ENCODE data around the gene TCP10L.
"Not testable (repeated sequence)": the region's sequence is repeated elsewhere in the genome, so short reads cannot be mapped to it uniquely, and the experiment has no call there.

The TCP10L gene

GRCh38 chr21:32562915-32563314 is 22.4 kb downstream of the TCP10L start:
- no peak for DNase-seq
- Histone ChIP-seq H3K36me3 (no peaks in the 10 kb centered on the region), H3K9me3 (no peaks in the 10 kb centered on the region), H3K27me3 (no peaks in the 10 kb centered on the region), H3K4me1 (no peaks in the 10 kb centered on the region), H3K4me3 (ENCODE audit: low read depth, low read length) (no peak overlapping the region)
- TF ChIP-seq CTCF (IDR thresholded peaks at IDR 0.05; ENCODE audit: low read depth, low read length), result no peak

GRCh38 chr21:32562426-32562825 is 22.9 kb downstream of the TCP10L start:
- peak; percentile 19 for DNase-seq
- H3K36me3 ChIP-seq, result no peaks in the 10 kb centered on the region
- no peaks in the 10 kb centered on the region for H3K9me3 ChIP-seq
- H3K27me3 ChIP-seq, result no peaks in the 10 kb centered on the region
- peak; percentile 50 for TF ChIP-seq CTCF (IDR thresholded peaks at IDR 0.05; ENCODE audit: low read depth, low read length)
- H3K4me3 ChIP-seq (ENCODE audit: low read depth, low read length), result no peak overlapping the region
- H3K4me1 ChIP-seq, result no peaks in the 10 kb centered on the region

GRCh38 chr21:32561476-32561875 is 23.8 kb downstream of the TCP10L start:
- not testable (repeated sequence) for DNase-seq; H3K4me3 ChIP-seq (ENCODE audit: low read depth, low read length); H3K9me3 ChIP-seq

GRCh38 chr21:32560896-32561295 is 24.4 kb downstream of the TCP10L start:
- Histone ChIP-seq H3K36me3 (no peaks in the 10 kb centered on the region), H3K27me3 (peaks cover 3% of the 10 kb centered on the region; the same call in 1 of the 2 replicates), H3K4me3 (ENCODE audit: low read depth, low read length) (no peak overlapping the region), H3K4me1 (no peaks in the 10 kb centered on the region), H3K9me3 (no peaks in the 10 kb centered on the region)
- no peak for DNase-seq
- no peak for TF ChIP-seq CTCF (IDR thresholded peaks at IDR 0.05; ENCODE audit: low read depth, low read length)

More at GRCh38 chr21:32561476-32561875, 23.8 kb downstream of the TCP10L start:
- H3K27me3 ChIP-seq, H3K36me3 ChIP-seq, H3K4me1 ChIP-seq: not testable (repeated sequence)

GRCh38 chr21:32559006-32559610 is 26.2 kb downstream of the TCP10L start:
- Histone ChIP-seq H3K27me3 (peaks cover 3% of the 10 kb centered on the region; the same call in 1 of the 2 replicates), H3K4me1 (no peaks in the 10 kb centered on the region), H3K9me3 (no peaks in the 10 kb centered on the region), H3K4me3 (ENCODE audit: low read depth, low read length) (no peak overlapping the region), H3K36me3 (no peaks in the 10 kb centered on the region)
- no peak for DNase-seq
- TF ChIP-seq CTCF (IDR thresholded peaks at IDR 0.05; ENCODE audit: low read depth, low read length), result no peak

- Histone ChIP-seq H3K9me3 (no peaks in the 10 kb centered on the region), H3K4me1 (no peaks in the 10 kb centered on the region), H3K4me3 (ENCODE audit: low read depth, low read length) (no peak overlapping the region), H3K36me3 (no peaks in the 10 kb centered on the region), H3K27me3 (peaks cover 3% of the 10 kb centered on the region; the same call in 1 of the 2 replicates)
- no peak for DNase-seq
- no peak for TF ChIP-seq CTCF (IDR thresholded peaks at IDR 0.05; ENCODE audit: low read depth, low read length)
These were observed 27.2 kb downstream of the TCP10L start for GRCh38 chr21:32558106-32558505.

Measured in BE2C (cell line).